ENCODE results near the gene GPATCH1. TPM values are rescaled to one million over a fixed set of nuclear protein-coding genes. Genes with fewer than 3 reads are reported as not detected.

GPATCH1 gene
- total RNA-seq, 2 experiments from 2014 or later = 11.8 to 12.5 TPM

- POLR2A ChIA-PET = no interaction called here
- CTCF ChIA-PET = no interaction called here
Measured at GRCh38 chr19:33063356-33063752, 17.6 kb upstream of the GPATCH1 start.

GRCh38 chr19:33063753-33064457 lies 17.1 kb upstream of the GPATCH1 start:
- POLR2A ChIA-PET = no interaction called here

DNA sequence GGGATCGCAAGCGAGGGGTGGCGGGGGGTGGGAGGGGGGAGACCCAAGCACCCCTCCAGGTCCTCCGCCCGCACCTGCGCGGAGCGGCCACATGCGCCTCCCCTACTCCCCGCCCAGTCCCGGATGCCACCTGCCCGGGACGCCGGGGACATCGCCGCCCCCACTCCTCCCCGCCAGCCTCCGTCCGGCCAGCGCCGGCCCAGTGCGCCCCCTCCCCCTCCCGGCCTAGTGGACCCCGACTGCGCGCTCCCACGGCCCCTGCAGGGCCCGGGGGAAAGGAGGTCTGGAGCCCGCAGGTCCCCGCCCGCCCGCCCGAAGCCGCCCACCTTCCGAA lies 16.6 kb upstream of the GPATCH1 start:
- POLR2A ChIA-PET = interaction anchor here (0.5 kb wide), 1 partner anchor 317 kb away, joined by 3 read pairs; no protein-coding TSS in a partner anchor
- CTCF ChIA-PET = interaction anchor here (1.4 kb wide), 1 partner anchor 13 kb away, joined by 3 read pairs; no protein-coding TSS in a partner anchor

More at GRCh38 chr19:33063753-33064457, 17.1 kb upstream of the GPATCH1 start:
- CTCF ChIA-PET = no interaction called here

DNA sequence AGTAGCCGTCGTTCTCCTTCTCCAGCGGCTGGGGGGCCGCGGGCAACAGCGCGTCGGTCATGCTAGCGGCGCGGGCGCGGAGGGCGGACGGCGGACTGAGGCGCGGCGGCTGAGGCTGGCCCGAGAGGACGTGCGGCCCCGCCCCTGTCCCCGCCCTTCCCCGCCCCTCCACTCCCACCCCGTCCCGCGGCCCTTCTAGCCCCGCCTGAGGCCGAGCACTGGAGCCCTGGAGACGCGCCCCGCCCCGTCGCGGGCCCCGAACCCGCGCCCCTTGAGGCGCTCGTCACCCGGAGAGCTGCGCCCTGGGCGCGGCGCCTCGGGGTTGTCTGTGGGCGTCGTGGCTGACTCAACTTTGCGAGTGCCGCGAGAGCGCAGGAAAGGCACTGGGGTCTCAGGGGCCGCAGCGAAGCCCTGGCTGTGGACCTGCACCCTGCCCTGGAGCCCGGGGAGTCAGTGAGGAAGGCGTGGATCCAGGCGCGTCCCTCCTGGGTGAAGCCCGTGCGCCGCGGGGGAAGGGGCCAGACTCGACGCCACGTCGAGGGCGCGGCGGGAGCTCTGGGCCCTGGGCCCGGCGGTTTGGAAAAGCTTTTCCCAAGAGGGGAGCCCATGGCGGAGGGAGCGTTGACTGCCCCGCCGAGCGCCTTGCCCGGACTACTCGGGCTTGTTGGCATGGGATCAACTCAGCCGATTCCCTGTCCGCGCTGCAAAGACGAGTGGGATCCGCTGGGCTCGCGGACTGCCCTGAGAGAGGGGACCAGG lies 16.0 kb upstream of the GPATCH1 start, which contains the start of gene RHPN2:
Gene RHPN2 (minus strand): TSS at position 97 of the 759 bp plus-strand sequence. CDS start 36 bp downstream, at position 61.
- ChIA-PET CTCF (interaction anchor here (1.4 kb wide), 1 partner anchor 13 kb away, joined by 3 read pairs; no protein-coding TSS in a partner anchor), POLR2A (interaction anchor here (0.5 kb wide), 1 partner anchor 318 kb away, joined by 3 read pairs; no protein-coding TSS in a partner anchor)

DNA sequence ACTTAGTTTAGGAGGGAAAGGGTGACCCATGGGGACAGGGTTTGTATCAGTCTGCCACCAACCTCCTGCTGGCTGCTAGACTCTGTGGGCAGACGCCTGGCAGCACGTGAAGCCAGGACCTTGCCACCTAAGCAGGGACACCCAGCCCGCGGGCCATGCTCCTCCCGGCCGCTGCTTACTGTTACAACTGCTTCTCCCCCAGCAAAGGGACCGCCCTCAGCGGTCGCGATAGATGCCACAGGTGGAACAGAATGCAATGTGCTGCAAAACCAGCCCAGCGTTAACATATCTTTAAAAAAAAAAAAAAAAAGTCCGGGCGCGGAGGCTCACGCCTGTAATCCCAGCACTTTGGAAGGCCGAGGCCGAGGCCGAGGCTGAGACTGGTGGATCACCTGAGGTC lies 14.4 kb upstream of the GPATCH1 start:
- CTCF ChIA-PET = no interaction called here
- POLR2A ChIA-PET = interaction anchor here (1.0 kb wide), 1 partner anchor 14 kb away, joined by 5 read pairs; no protein-coding TSS in a partner anchor

DNA sequence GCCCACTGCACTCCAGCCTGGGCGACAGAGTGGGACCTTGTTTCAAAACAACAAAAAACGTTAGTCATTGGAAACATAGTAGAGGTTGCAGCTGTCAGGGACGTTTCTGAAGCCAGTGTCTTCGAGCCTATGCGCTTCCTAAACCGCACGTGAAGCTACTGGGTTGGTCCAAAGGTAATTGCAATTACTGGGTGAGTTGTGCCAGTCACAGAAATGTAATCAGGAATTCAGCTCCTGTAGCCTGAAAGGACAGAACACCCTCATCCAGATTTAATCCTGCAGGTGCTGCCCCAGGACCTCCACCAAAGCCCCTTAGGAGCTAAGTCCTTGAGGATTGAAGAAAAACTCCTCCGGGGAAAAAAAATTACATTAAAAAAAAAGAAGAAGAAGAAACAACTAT lies 13.9 kb upstream of the GPATCH1 start:
- ChIA-PET CTCF (no interaction called here), POLR2A (interaction anchor here (1.0 kb wide), 1 partner anchor 15 kb away, joined by 5 read pairs; no protein-coding TSS in a partner anchor)

DNA sequence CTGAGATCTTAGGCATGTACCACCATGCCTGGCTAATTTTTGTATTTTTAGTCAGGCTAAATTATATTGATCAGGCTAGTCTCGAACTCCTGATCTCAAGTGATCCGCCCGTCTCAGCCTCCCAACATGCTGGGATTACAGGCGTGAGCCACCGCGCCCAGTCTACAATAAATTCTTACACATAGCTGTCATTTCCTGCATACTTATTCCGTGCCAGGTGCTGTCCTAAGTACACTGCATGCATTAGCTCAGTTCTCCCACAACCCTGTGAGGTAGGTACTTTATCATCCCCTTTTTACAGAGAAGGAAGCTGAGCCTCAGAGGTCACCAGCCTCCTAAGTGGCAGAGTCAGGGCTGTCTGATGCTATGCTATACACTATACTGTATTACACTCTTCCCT lies 9.1 kb upstream of the GPATCH1 start:
- CTCF ChIA-PET = no interaction called here
- POLR2A ChIA-PET = no interaction called here

DNA sequence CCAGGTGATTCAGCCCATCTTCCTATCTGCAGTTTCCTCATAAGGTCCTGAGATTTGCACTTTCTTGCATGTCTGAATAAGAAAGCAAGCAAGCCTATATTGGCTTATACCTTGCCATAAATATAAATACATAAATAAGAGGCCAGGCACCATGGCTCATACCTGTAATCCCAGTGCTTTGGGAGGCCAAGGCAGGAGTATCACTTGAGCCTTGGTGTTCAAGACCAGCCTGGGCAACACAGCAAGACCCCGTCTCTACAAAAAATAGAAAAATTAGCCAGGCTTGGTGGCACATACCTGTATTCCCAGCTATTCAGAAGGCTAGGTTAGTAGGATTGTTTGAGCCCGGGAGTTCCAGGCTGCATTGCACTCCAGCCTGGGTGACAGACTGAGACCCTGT lies 5.5 kb upstream of the GPATCH1 start:
- POLR2A ChIA-PET = interaction anchor here (0.7 kb wide), 1 partner anchor 1291 kb away, joined by 3 read pairs; no protein-coding TSS in a partner anchor
- CTCF ChIA-PET = no interaction called here

DNA sequence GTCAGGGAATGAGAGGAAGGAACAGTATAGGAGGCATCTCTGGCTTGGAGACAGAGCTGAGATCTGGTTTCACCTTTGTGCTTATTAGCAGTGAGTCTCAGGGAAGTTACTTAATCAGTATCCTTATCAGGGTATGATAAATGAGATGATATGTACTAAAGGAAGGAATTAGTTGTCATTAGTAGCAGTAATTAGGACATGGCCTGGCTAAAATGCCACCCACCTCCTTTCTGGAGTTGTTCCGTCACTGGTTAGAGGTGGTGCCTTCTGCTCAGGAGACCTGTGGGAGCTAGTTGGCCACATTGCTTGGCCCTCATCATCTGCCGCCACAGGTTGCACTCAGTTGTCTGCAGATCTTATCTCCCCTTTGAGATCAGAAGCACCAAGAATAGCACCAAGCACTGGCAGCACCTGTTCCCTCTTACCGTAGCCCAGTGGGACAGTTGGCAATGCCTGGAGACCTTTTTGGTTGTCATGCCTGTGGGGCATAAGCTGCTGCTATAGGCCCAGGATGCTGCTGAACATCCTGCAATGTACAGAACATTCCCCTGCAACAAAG lies 4.7 kb downstream of the GPATCH1 start:
- CTCF ChIA-PET = no interaction called here
- POLR2A ChIA-PET = no interaction called here

GRCh38 chr19:33086955-33087354 lies 6.0 kb downstream of the GPATCH1 start:
- CTCF ChIA-PET = no interaction called here
- POLR2A ChIA-PET = no interaction called here

DNA sequence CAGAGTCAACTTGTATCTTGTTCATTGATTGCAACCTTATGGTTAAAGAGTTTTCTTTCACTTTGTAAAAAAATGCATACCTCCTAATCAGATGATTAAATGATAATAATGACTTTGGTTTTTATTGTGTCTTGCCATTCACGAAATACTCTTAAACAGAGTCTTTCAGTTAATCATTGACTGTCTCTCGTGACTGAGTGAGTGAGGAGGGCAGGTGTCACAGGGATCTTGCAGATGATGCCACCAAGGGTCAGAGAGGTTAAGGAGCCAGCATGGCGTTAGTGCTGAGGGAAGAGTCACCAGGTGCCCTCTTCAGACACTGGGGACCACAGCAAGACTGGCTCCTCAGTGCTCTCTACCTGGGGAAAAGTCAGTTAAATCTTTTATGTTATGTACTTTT lies 8.0 kb downstream of the GPATCH1 start:
- CTCF ChIA-PET = no interaction called here
- POLR2A ChIA-PET = no interaction called here

- CTCF ChIA-PET = interaction anchor here (0.6 kb wide), 1 partner anchor 112 kb away, joined by 3 read pairs; no protein-coding TSS in a partner anchor
- POLR2A ChIA-PET = no interaction called here
Measured at GRCh38 chr19:33090179-33090578, 9.2 kb downstream of the GPATCH1 start.

DNA sequence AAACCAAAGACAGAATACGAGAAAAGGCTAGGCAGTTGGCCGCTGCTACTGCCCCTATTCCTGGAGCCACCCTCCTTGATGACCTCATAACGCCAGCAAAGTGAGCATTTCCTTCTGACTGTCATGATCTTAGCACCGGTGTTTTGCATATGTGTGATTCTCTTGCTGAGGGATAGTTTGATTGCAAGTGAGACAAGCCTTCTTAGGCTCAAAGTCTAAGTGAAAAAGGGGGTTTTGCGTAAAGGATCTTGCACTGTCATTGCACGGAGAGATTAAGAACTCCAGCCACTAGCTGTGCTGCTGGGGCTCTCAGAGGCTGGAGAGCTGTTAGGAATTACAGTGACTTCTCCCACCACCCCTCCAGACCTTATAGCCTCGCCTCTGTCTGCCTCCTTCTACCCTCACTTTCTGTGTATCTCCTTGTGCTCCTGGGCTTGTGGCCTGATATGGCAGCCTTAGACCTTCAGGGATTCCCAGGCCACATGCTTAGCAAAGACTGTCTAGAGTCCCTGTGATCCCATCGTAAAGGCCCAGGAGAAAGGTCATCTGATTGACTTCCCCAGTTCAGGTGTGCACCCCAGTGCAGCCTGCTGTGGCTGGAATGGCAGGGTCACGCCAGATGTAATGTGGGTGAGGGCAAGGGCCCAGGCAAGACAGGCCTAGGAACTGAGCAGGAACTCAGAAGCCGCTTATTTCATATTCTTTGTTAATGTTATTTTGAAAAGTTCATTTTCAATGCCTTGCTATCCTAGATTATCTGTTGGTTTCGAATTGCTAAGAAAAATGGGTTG lies 12.6 kb downstream of the GPATCH1 start:
- POLR2A ChIA-PET = no interaction called here
- CTCF ChIA-PET = no interaction called here

- CTCF ChIA-PET = no interaction called here
Measured at GRCh38 chr19:33094436-33095067, 13.6 kb downstream of the GPATCH1 start.

DNA sequence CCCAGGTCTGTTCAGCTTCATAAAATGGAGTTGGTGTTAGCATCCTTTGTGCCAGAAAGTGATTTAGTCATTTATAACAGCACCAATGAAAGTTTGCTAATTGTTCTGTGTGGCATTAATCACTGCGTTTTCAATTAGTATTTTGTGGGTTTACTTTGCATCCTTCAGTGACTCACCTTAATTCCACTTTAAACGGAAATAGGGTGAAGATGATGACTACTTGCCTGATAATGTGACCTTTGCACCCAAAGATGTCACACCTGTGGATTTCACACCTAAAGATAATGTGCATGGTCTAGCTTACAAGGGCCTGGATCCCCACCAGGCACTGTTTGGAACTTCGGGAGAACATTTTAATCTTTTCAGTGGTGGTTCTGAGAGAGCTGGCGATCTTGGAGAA lies 15.0 kb downstream of the GPATCH1 start:
- CTCF ChIA-PET = interaction anchor here (0.6 kb wide), 1 partner anchor 850 kb away, joined by 4 read pairs; no protein-coding TSS in a partner anchor
- POLR2A ChIA-PET = no interaction called here

More at GRCh38 chr19:33094436-33095067, 13.6 kb downstream of the GPATCH1 start:
- POLR2A ChIA-PET = no interaction called here

- POLR2A ChIA-PET = no interaction called here
Measured at GRCh38 chr19:33098055-33098534, 17.1 kb downstream of the GPATCH1 start.

DNA sequence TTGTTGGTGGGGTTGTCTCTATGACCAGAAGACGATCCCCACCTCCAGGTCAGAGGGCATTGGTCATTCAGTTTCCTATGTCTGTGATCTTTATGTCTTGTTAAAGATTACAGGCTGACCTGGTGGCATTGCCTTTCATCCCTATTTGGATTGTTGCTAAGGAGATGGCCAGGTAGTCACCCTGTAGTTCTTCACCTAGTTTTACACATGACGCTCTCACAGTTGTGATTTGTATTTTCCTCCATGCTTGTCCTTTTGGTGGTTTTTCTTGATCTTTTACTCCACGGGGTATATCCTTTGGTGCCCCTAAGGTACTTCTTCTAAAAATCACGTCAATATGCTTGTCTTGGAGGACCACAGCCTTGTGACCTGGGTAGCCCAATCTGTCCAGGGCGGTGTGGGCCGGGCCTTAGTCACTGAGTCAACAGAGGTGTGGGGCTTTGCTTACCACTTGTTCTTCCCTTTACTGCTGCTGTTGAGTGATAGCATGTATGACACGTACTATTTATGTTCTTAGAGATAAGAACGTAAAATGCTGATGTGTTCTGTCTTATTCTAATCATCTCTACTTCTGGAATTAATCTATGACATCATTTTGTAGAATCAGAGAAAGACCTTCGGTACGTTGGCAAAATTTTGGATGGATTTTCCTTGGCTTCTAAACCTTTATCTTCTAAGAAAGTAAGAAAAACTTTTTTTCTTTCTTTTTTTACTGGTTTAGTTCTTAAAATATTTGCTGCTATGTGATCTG lies 20.1 kb downstream of the GPATCH1 start:
- POLR2A ChIA-PET = interaction anchor here (0.7 kb wide), 1 partner anchor 93 kb away, joined by 5 read pairs; no protein-coding TSS in a partner anchor
- CTCF ChIA-PET = interaction anchor here (0.7 kb wide), 1 partner anchor 713 kb away, joined by 3 read pairs; no protein-coding TSS in a partner anchor

More at GRCh38 chr19:33098055-33098534, 17.1 kb downstream of the GPATCH1 start:
- CTCF ChIA-PET = no interaction called here

GRCh38 chr19:33102893-33103292 lies 21.9 kb downstream of the GPATCH1 start:
- CTCF ChIA-PET = interaction anchor here (0.6 kb wide), 1 partner anchor 463 kb away, joined by 3 read pairs; no protein-coding TSS in a partner anchor
- POLR2A ChIA-PET = no interaction called here
